22Rv1 (cell line): ENCODE data around the gene GBF1.

Experiments
- ZFX ChIP-seq: fragments of 450-650 bp; IDR thresholded peaks from 2 replicates; pipeline ENCODE4 v1.6.1; 2017; ENCODE audit warnings: antibody characterized with exemption, borderline replicate concordance
- TF ChIP-seq, protein P1 (sequence below): fragments of 450-650 bp; IDR thresholded peaks from 2 replicates; pipeline ENCODE4 v1.5.1; 2017; ENCODE audit warnings: mild to moderate bottlenecking

DNA sequence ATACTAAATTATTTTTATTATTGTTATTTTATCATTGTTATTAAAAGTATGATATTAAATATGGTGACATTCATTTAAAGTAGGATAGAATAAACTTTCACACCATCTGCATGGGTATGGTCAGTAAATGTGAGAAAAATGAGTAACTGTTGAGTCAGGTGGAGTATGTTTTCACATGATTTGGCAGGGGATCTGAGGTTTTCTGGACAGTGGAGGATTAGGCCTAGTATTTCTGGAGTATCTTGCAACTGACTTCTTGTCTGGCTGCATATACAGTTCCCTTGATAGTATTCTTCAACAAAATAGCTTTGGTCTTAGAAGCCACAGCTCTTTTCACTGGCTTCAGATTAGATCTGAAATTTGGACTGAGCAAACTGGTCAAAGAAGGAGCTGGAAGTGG is 54.5 kb downstream of the GBF1 start:
- TF ChIP-seq, protein P1, sequence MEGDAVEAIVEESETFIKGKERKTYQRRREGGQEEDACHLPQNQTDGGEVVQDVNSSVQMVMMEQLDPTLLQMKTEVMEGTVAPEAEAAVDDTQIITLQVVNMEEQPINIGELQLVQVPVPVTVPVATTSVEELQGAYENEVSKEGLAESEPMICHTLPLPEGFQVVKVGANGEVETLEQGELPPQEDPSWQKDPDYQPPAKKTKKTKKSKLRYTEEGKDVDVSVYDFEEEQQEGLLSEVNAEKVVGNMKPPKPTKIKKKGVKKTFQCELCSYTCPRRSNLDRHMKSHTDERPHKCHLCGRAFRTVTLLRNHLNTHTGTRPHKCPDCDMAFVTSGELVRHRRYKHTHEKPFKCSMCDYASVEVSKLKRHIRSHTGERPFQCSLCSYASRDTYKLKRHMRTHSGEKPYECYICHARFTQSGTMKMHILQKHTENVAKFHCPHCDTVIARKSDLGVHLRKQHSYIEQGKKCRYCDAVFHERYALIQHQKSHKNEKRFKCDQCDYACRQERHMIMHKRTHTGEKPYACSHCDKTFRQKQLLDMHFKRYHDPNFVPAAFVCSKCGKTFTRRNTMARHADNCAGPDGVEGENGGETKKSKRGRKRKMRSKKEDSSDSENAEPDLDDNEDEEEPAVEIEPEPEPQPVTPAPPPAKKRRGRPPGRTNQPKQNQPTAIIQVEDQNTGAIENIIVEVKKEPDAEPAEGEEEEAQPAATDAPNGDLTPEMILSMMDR, result no peak
- TF ChIP-seq ZFX, result no peak
